IPS-20b (cell line): ENCODE measurements around the gene LRRC61.
"Not testable (repeated sequence)": the region's sequence is repeated elsewhere in the genome, so short reads cannot be mapped to it uniquely, and the experiment has no call there.

Source experiments
- H3K27ac ChIP-seq: one replicate; pipeline ENCODE4 v1.5.1; 2013; ENCODE audit warnings: low read length
- H3K27me3 ChIP-seq: 2 replicates; pipeline ENCODE4 v1.6.1; 2013; ENCODE audit warnings: mild to moderate bottlenecking, low read length, inconsistent platforms; ENCODE audit not compliant: insufficient read depth
- H3K36me3 ChIP-seq: 2 replicates; pipeline ENCODE4 v1.6.1; 2013; ENCODE audit warnings: low read depth, mild to moderate bottlenecking, inconsistent platforms, low read length, moderate library complexity; ENCODE audit not compliant: insufficient read depth
- H3K4me1 ChIP-seq: 2 replicates; pipeline ENCODE4 v1.6.1; 2013; ENCODE audit warnings: mild to moderate bottlenecking, control low read depth, inconsistent platforms, low read length, moderate library complexity; ENCODE audit not compliant: insufficient read depth
- H3K4me3 ChIP-seq: 2 replicates; pipeline ENCODE4 v1.5.1; 2013; ENCODE audit warnings: mild to moderate bottlenecking, low read length, inconsistent platforms
- H3K9ac ChIP-seq: 2 replicates; pipeline ENCODE4 v1.6.1; 2013; ENCODE audit warnings: low read depth, mild to moderate bottlenecking, inconsistent platforms, low read length, moderate library complexity
- H3K9me3 ChIP-seq: 2 replicates; pipeline ENCODE4 v1.6.1; 2013; ENCODE audit warnings: mild to moderate bottlenecking, low read depth, low read length, inconsistent platforms; ENCODE audit not compliant: insufficient read depth

LRRC61 gene

GRCh38 chr7:150322833-150323681 lies at the start of gene LRRC61, which contains the start of gene ACTR3C:
Gene LRRC61 (plus strand): TSS chr7:150323355. CDS start chr7:150336862, 13,507 bp downstream.
Gene ACTR3C (minus strand): TSS chr7:150323545. CDS start chr7:150295296, 28,249 bp downstream.
- H3K4me1 ChIP-seq, result peaks cover 3% of the 10 kb centered on the region; the same call in 1 of the 2 replicates
- H3K9ac ChIP-seq, result peak within 1 kb of the TSS; percentile 82
- H3K9me3 ChIP-seq, result no peaks in the 10 kb centered on the region
- peaks cover 34% of the 10 kb centered on the region for H3K36me3 ChIP-seq
- peak within 1 kb of the TSS; percentile 79 for H3K27ac ChIP-seq
- H3K4me3 ChIP-seq, result peak within 1 kb of the TSS; percentile 83
- no peaks in the 10 kb centered on the region for H3K27me3 ChIP-seq

DNA sequence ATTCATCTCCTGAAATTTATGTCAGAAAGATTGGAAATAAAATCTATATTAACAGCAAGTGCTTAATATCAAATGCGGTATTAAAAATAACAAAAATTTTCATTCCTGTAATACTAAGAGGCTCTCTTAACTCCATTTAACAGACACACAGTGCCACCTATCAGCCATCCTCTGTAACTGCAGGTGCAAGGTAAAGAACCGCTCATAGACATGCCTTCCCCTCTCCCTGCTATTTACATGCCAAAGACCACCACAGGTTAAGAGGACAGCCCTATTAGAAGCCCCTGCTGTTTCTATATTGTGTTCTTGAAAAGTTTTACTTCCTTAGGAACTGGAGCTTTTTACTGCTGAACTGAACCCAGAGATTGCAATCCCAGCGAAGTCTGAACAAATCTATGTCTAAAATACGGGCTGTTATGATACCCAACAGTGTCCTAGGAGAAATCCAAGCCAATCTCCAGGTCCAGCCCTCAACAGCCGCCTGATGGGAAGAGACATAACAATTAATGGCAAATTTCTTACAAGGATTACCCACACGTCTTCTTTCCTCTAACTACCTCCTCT lies 46.9 kb upstream of the LRRC61 start:
- not testable (repeated sequence) for H3K4me1 ChIP-seq, H3K36me3 ChIP-seq, H3K27ac ChIP-seq, H3K9ac ChIP-seq, H3K9me3 ChIP-seq, H3K4me3 ChIP-seq
- H3K27me3 ChIP-seq, result 0 out of 2 replicates have a peak, but pooled peaks cover 14% of the 10 kb centered on the region

DNA sequence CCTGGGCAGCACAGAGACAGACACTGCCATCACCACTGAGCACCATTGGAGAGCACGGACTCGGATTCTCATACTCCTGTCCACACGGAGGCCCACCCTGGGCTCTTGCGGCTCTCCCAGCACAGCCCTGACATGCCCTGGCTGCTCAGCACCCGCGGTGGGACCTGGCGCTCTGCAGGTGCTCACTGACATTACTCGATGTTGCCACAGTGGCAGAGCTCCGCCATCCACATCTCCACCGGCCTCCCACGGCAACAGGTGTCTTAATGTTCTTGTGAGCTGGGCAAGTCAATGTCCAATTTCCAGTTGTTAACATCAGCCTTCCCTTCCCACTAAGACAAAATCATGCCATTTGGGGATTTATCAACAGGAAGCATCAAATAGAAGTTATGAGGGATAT lies 44.8 kb upstream of the LRRC61 start:
- H3K9me3 ChIP-seq, H3K4me1 ChIP-seq, H3K4me3 ChIP-seq, H3K36me3 ChIP-seq, H3K27ac ChIP-seq, H3K9ac ChIP-seq: not testable (repeated sequence)
- H3K27me3 ChIP-seq, result 0 out of 2 replicates have a peak, but pooled peaks cover 14% of the 10 kb centered on the region

- H3K36me3 ChIP-seq, H3K9me3 ChIP-seq, H3K27ac ChIP-seq, H3K9ac ChIP-seq, H3K4me1 ChIP-seq, H3K4me3 ChIP-seq: not testable (repeated sequence)
- H3K27me3 ChIP-seq, result 0 out of 2 replicates have a peak, but pooled peaks cover 13% of the 10 kb centered on the region
Measured at GRCh38 chr7:150281681-150282403, 41.3 kb upstream of the LRRC61 start.

DNA sequence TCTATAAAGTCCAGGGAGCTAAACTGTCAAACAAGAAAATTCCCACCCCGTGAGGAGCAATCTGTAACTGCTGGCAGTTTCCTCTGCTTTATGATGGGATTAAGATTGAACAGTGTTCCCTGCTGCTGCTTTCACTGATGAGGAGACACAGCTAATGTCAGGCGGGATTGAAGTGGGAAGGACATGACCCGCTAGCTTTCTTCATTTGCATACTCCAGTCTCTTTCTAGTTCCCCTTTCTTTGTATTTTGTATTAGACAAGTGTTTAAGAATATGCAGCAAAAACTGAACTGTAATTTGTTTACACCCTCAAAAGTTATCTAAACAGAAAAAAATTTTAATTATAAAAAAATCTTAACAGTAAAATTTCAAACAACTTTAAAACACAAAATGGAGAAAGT lies 40.0 kb upstream of the LRRC61 start:
- H3K9me3 ChIP-seq, H3K4me1 ChIP-seq, H3K27ac ChIP-seq, H3K9ac ChIP-seq, H3K36me3 ChIP-seq, H3K4me3 ChIP-seq, H3K27me3 ChIP-seq: not testable (repeated sequence)

DNA sequence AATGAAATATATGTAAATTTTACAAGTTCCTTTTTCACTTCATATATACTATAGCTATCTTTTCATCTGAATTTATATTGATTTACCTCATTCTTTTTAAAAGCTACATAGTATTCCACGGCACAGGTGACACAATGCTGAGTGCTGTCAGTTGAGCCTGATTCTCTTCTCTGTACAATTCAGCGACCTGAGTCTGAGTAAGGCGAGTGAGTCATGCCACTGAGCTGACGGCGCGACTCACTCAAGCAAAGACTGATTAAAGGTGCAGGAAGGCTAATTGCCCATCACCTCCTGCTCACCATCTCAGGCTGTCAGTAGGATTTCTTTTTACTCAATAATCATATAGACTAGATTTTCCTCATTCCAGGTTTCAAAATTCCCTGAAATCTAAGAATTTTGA lies 39.5 kb upstream of the LRRC61 start:
- H3K9me3 ChIP-seq, H3K9ac ChIP-seq, H3K4me1 ChIP-seq, H3K36me3 ChIP-seq, H3K4me3 ChIP-seq, H3K27me3 ChIP-seq, H3K27ac ChIP-seq: not testable (repeated sequence)

DNA sequence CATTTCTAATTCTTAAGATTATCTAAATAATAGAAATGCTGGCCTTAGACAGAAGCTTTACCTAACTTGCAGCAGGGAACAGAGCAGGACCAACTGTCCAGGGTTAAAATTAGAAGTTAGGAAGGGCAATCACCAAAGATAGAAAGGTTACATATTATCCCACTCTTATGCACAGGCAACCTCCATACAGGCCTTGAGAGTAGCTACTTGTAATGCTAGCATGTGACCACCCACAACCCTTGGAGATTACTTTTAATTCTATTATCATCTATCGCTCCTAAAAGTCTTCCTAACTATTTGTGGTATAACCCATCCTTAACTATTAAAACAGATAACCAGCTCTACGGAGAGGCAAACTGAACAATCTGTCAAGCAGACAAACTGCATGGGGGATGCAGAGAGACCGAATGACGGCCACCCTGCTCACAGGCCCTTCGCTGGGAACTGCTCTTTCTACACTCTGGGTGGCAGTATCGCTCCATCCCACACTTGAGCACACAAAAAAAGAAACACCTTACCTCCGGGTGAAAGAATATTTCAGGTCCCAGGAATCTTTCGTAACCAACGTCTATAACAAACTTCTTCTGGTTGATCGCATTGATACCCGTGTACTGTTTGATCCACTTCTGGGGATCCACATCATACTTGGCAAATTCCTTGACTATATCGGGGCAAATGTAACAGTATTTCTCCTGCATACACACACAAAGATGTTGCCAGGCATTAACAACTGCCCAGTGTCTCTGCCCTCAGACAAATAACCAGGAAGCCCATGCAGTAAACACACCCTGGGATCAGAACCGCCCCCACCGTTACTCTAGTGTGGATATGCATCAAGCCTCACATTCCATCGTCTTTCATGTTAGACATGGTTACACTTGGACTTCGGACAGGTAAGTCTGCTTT lies 37.1 kb upstream of the LRRC61 start:
- H3K36me3 ChIP-seq, H3K9ac ChIP-seq: not testable (repeated sequence)

GRCh38 chr7:150287815-150288214 lies 35.3 kb upstream of the LRRC61 start:
- not testable (repeated sequence) for H3K27ac ChIP-seq, H3K27me3 ChIP-seq, H3K4me1 ChIP-seq, H3K9ac ChIP-seq, H3K36me3 ChIP-seq, H3K9me3 ChIP-seq, H3K4me3 ChIP-seq

More for the DNA sequence above, 37.1 kb upstream of the LRRC61 start:
- not testable (repeated sequence) for H3K4me1 ChIP-seq, H3K4me3 ChIP-seq, H3K9me3 ChIP-seq, H3K27ac ChIP-seq, H3K27me3 ChIP-seq

DNA sequence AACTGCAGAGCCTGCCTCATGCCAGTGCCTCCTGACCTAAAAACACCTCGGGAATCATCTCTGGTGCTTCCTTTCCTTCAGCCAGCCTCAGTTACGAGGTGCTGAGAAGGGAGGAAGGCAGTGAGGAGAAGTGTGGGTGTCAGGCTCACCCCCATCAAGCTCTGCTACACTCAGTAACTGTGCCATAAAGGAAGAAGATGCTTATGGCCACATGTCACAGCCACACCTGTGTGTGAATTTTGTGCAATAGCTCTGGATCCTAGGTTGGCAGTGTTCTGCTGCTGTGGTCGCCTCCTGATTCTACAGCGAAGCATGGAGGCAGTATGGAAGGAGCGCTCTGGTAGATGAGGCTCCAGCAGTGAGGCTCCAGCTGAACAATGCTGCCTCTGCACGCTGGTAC lies 34.3 kb upstream of the LRRC61 start:
- H3K36me3 ChIP-seq, H3K27ac ChIP-seq, H3K9ac ChIP-seq, H3K4me3 ChIP-seq, H3K9me3 ChIP-seq, H3K27me3 ChIP-seq, H3K4me1 ChIP-seq: not testable (repeated sequence)

DNA sequence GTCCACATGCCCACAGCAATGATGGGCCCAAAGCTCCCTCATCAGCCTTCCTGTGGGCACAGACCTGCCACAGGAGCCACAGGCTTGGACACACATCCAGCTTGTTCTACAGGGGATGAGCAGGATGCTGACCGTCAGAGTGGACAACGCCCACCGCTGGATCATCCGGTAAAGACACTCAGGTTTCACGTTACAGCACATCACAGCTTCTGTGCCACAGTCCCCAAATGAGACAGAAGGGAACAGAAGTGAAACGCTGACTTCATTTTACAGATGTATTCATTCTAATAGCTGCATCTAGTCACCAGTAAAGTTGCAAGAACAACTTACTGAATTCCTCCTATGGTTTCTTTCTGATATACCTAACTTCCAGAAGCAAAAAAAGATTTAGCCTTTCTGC lies 32.8 kb upstream of the LRRC61 start:
- not testable (repeated sequence) for H3K9ac ChIP-seq, H3K36me3 ChIP-seq, H3K27ac ChIP-seq, H3K9me3 ChIP-seq, H3K4me1 ChIP-seq, H3K27me3 ChIP-seq, H3K4me3 ChIP-seq

- H3K9ac ChIP-seq, H3K4me3 ChIP-seq: not testable (repeated sequence)
Measured at GRCh38 chr7:150295027-150295426, 28.1 kb upstream of the LRRC61 start.

More at GRCh38 chr7:150295027-150295426, 28.1 kb upstream of the LRRC61 start:
- not testable (repeated sequence) for H3K36me3 ChIP-seq, H3K27me3 ChIP-seq, H3K27ac ChIP-seq, H3K4me1 ChIP-seq, H3K9me3 ChIP-seq
